Measurements from ENCODE around the gene GPR89A. TPM values are rescaled to one million over a fixed set of nuclear protein-coding genes. Genes with fewer than 3 reads are reported as not detected.

The GPR89A gene
- total and polyA plus RNA-seq, 10 of the 15 experiments (the other 5 are each of a cell fraction or from before 2014, with no cell fraction given), result 15.0 to 34.8 (median 26.9) TPM

DNA sequence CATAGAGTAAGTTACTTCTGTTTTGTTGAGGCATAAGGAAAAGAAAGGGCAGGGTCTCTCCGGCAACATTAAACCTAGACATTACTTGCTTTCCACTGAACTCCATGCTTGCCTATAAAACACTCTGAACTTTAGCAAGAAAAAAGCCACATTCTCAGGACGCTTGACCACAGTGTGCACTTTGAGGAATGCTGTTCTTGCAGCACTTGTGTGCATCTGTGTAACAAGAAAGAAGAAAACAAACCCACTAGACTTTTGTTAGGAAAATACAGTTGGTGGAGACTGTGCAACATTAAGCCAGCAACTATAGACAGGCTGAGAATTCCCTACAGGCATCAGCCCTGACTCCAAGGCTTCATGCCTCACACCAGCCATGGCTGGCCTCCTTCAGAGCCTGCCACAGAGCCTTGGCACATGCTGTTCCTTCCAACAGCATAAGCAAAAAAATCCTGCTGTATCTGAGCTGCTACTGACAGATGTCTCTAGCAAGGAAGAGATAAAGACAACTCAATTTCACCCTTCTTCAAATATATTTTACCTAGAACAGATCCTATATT is 93.6 kb downstream of the GPR89A start:
- FAIRE-seq (no peak), ATAC-seq (no peak), DNase-seq (ENCODE audit: low read depth, low spot score) (no peak)
- H3K79me2 ChIP-seq (ENCODE audit: control insufficient read depth, insufficient read depth, low read length), result no peaks in the 10 kb centered on the region
- CTCF ChIA-PET, result interaction anchor here (1.4 kb wide), 1 partner anchor 19 kb away, joined by 4 read pairs; no protein-coding TSS in a partner anchor
- no peaks in the 10 kb centered on the region for H3K4me1 ChIP-seq (ENCODE audit: control insufficient read depth, insufficient read depth, low read length)
- BruUV-seq (replicated peaks), result no TSS peak
- no peaks in the 10 kb centered on the region for H4K20me1 ChIP-seq (ENCODE audit: control insufficient read depth, insufficient read depth)
- no peak overlapping the region for H2AFZ ChIP-seq (ENCODE audit: control insufficient read depth, low read depth, low read length)
- POLR2A ChIA-PET, result no interaction called here
- in situ Hi-C loops (cut with MboI) (no loop called here), intact Hi-C loops (cut with micrococcal nuclease; ENCODE audit: unreplicated experiment) (no loop called here)
- TF ChIP-seq, protein P1, sequence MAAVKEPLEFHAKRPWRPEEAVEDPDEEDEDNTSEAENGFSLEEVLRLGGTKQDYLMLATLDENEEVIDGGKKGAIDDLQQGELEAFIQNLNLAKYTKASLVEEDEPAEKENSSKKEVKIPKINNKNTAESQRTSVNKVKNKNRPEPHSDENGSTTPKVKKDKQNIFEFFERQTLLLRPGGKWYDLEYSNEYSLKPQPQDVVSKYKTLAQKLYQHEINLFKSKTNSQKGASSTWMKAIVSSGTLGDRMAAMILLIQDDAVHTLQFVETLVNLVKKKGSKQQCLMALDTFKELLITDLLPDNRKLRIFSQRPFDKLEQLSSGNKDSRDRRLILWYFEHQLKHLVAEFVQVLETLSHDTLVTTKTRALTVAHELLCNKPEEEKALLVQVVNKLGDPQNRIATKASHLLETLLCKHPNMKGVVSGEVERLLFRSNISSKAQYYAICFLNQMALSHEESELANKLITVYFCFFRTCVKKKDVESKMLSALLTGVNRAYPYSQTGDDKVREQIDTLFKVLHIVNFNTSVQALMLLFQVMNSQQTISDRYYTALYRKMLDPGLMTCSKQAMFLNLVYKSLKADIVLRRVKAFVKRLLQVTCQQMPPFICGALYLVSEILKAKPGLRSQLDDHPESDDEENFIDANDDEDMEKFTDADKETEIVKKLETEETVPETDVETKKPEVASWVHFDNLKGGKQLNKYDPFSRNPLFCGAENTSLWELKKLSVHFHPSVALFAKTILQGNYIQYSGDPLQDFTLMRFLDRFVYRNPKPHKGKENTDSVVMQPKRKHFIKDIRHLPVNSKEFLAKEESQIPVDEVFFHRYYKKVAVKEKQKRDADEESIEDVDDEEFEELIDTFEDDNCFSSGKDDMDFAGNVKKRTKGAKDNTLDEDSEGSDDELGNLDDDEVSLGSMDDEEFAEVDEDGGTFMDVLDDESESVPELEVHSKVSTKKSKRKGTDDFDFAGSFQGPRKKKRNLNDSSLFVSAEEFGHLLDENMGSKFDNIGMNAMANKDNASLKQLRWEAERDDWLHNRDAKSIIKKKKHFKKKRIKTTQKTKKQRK (IDR thresholded peaks at IDR 0.05; ENCODE audit: low read depth, low read length), result no peak
- TF ChIP-seq ZNF207 (IDR thresholded peaks at IDR 0.05; ENCODE audit: borderline replicate concordance) (no peak), ASH2L (IDR thresholded peaks at IDR 0.05; ENCODE audit: borderline replicate concordance, low read depth) (no peak), KDM1A (IDR thresholded peaks at IDR 0.05; ENCODE audit: borderline replicate concordance) (no peak), MYC (IDR thresholded peaks at IDR 0.05; ENCODE audit: insufficient read depth, insufficient read length, insufficient replicate concordance, low read length, severe bottlenecking) (no peak), E2F8 (IDR thresholded peaks at IDR 0.05; ENCODE audit: low read depth, partially characterized antibody) (no peak), POU2F2 (IDR thresholded peaks at IDR 0.05; ENCODE audit: borderline replicate concordance, low read depth, low read length) (no peak), SPI1 (IDR thresholded peaks at IDR 0.05; ENCODE audit: borderline replicate concordance, insufficient read depth, low read depth, low read length) (no peak), DPF2 (IDR thresholded peaks at IDR 0.05) (no peak), NR2C1 (IDR thresholded peaks at IDR 0.05) (no peak), CBX3 (IDR thresholded peaks at IDR 0.05; ENCODE audit: borderline replicate concordance, low read depth) (no peak), HDGF (IDR thresholded peaks at IDR 0.05) (no peak)
- TF ChIP-seq, protein P2, sequence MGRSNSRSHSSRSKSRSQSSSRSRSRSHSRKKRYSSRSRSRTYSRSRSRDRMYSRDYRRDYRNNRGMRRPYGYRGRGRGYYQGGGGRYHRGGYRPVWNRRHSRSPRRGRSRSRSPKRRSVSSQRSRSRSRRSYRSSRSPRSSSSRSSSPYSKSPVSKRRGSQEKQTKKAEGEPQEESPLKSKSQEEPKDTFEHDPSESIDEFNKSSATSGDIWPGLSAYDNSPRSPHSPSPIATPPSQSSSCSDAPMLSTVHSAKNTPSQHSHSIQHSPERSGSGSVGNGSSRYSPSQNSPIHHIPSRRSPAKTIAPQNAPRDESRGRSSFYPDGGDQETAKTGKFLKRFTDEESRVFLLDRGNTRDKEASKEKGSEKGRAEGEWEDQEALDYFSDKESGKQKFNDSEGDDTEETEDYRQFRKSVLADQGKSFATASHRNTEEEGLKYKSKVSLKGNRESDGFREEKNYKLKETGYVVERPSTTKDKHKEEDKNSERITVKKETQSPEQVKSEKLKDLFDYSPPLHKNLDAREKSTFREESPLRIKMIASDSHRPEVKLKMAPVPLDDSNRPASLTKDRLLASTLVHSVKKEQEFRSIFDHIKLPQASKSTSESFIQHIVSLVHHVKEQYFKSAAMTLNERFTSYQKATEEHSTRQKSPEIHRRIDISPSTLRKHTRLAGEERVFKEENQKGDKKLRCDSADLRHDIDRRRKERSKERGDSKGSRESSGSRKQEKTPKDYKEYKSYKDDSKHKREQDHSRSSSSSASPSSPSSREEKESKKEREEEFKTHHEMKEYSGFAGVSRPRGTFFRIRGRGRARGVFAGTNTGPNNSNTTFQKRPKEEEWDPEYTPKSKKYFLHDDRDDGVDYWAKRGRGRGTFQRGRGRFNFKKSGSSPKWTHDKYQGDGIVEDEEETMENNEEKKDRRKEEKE (IDR thresholded peaks at IDR 0.05), result no peak
- no peak overlapping the region for H3K4me3 ChIP-seq
- H3K36me3 ChIP-seq (ENCODE audit: control insufficient read depth in 2 of 2, insufficient read depth in 2 of 2, low read length in 1 of 2), result no peaks in the 10 kb centered on the region
- SMC1A ChIA-PET (ENCODE audit: uncharacterized antibody, unreplicated experiment), result no interaction called here
- no peaks in the 10 kb centered on the region for H3K27me3 ChIP-seq (replicated peaks in 1 of 2; ENCODE audit: control insufficient read depth in 2 of 2, insufficient read depth in 2 of 2, low read length in 1 of 2)
- WGBS (ENCODE audit: insufficient coverage, insufficient replicate concordance, low lambda C conversion rate, missing lambda C conversion rate), result 49% methylated on average over 2 of the region's 2 CpGs
- no peak overlapping the region for H3K9ac ChIP-seq (ENCODE audit: control insufficient read depth, insufficient read depth, low read length)
- H3K4me2 ChIP-seq (ENCODE audit: control insufficient read depth, insufficient read depth), result no peak overlapping the region
- RAD21 ChIA-PET (ENCODE audit: unreplicated experiment), result no interaction called here
- H3K27ac ChIP-seq (ENCODE audit: control insufficient read depth, insufficient read depth), result no peak overlapping the region
- no peaks in the 10 kb centered on the region for H3K9me3 ChIP-seq (replicated peaks; ENCODE audit: control insufficient read depth, insufficient read depth, low read length)

All from GM12878 (cell line).